GM21786 (cell line): Measurements from ENCODE around the gene VMAC.

ENCODE experiments used
- ATAC-seq: cut with Tn5 transposase; IDR thresholded peaks from one replicate; pipeline ENCODE4 v1.9.1; 2021; ENCODE audit not compliant: unreplicated experiment

Gene VMAC

GRCh38 chr19:5951338-5951861, 46.7 kb downstream of the VMAC start:
- ATAC-seq = no peak

GRCh38 chr19:5952193-5953029, 47.7 kb downstream of the VMAC start:
- no peak for ATAC-seq

- ATAC-seq = no peak
These were observed 48.4 kb downstream of the VMAC start for GRCh38 chr19:5953030-5953589.

- ATAC-seq = no peak
These were observed 49.1 kb downstream of the VMAC start for GRCh38 chr19:5953680-5954213.

- ATAC-seq = no peak
These were observed 49.6 kb downstream of the VMAC start for GRCh38 chr19:5954293-5954692.

GRCh38 chr19:5955636-5955935, 50.9 kb downstream of the VMAC start:
- no peak for ATAC-seq

- no peak for ATAC-seq
These were observed 51.7 kb downstream of the VMAC start for GRCh38 chr19:5956323-5956722.

- no peak for ATAC-seq
These were observed 52.1 kb downstream of the VMAC start for GRCh38 chr19:5956728-5957127.

- no peak for ATAC-seq
These were observed 52.5 kb downstream of the VMAC start for GRCh38 chr19:5957170-5957569.

- ATAC-seq = no peak
These were observed 53.6 kb downstream of the VMAC start for GRCh38 chr19:5958074-5958850.

- no peak for ATAC-seq
These were observed 54.1 kb downstream of the VMAC start for GRCh38 chr19:5958851-5959122.

- no peak for ATAC-seq
These were observed 54.8 kb downstream of the VMAC start for GRCh38 chr19:5959260-5960004.
